Activated effector memory CD4-positive, alpha-beta T cell treated with Interleukin-2 at 50 U/mL for 16 hours (primary cell): ENCODE results near the gene XYLT1.

Experiments used
- DNase-seq: peaks from one replicate; pipeline ENCODE4 v3.0.0-alpha.2; 2020

Gene XYLT1

GRCh38 chr16:17126156-17126555, 344.6 kb downstream of the XYLT1 start:
- DNase-seq, result no peak

GRCh38 chr16:17125671-17126070, 345.1 kb downstream of the XYLT1 start:
- DNase-seq, result no peak

GRCh38 chr16:17117906-17118577, 352.7 kb downstream of the XYLT1 start:
- DNase-seq, result no peak

- DNase-seq, result no peak
These were observed 354.0 kb downstream of the XYLT1 start for GRCh38 chr16:17116595-17117322.

- no peak for DNase-seq
These were observed 361.3 kb downstream of the XYLT1 start for GRCh38 chr16:17109413-17109812.

- no peak for DNase-seq
These were observed 362.2 kb downstream of the XYLT1 start for GRCh38 chr16:17108596-17108995.

- DNase-seq, result no peak
These were observed 363.3 kb downstream of the XYLT1 start for GRCh38 chr16:17107450-17107849.

GRCh38 chr16:17106243-17106791, 364.4 kb downstream of the XYLT1 start:
- DNase-seq, result no peak

- DNase-seq, result no peak
These were observed 365.4 kb downstream of the XYLT1 start for GRCh38 chr16:17105239-17105797.

GRCh38 chr16:17104654-17105053, 366.1 kb downstream of the XYLT1 start:
- no peak for DNase-seq

GRCh38 chr16:17103216-17103615, 367.5 kb downstream of the XYLT1 start:
- DNase-seq, result no peak

- DNase-seq, result no peak
These were observed 369.1 kb downstream of the XYLT1 start for GRCh38 chr16:17101646-17102045.

- no peak for DNase-seq
These were observed 372.1 kb downstream of the XYLT1 start for GRCh38 chr16:17098685-17099084.

GRCh38 chr16:17084130-17084529, 386.6 kb downstream of the XYLT1 start:
- no peak for DNase-seq

- DNase-seq, result no peak
These were observed 387.1 kb downstream of the XYLT1 start for GRCh38 chr16:17083628-17084027.

- no peak for DNase-seq
These were observed 388.5 kb downstream of the XYLT1 start for GRCh38 chr16:17082095-17082882.

GRCh38 chr16:17080105-17080504, 390.7 kb downstream of the XYLT1 start:
- no peak for DNase-seq

- DNase-seq, result no peak
These were observed 391.7 kb downstream of the XYLT1 start for GRCh38 chr16:17078931-17079631.

- no peak for DNase-seq
These were observed 393.8 kb downstream of the XYLT1 start for GRCh38 chr16:17076818-17077498.

- DNase-seq, result no peak
These were observed 394.5 kb downstream of the XYLT1 start for GRCh38 chr16:17076092-17076754.

GRCh38 chr16:17072104-17072503, 398.7 kb downstream of the XYLT1 start:
- DNase-seq, result no peak
